AG09309 (cell line): Measurements from ENCODE around the gene MRPL57.
"Not testable (repeated sequence)": the region's sequence is repeated elsewhere in the genome, so short reads cannot be mapped to it uniquely, and the experiment has no call there.

Source experiments
- DNase-seq: peaks from one replicate; pipeline ENCODE4 v3.0.0-alpha.2; 2010; ENCODE audit warnings: low read depth
- H3K4me3 ChIP-seq: 2 replicates; pipeline ENCODE4 v1.5.1; 2011; ENCODE audit warnings: mild to moderate bottlenecking, low read depth, low read length, moderate library complexity; ENCODE audit not compliant: control insufficient read depth
- CTCF ChIP-seq: IDR thresholded peaks from 2 replicates; pipeline ENCODE4 v1.5.1; 2011; ENCODE audit warnings: mild to moderate bottlenecking, low read depth, low read length, inconsistent platforms; ENCODE audit not compliant: insufficient read depth, control insufficient read depth; ENCODE audit errors: missing control alignments

Gene MRPL57

GRCh38 chr13:21152251-21152899 is 24.1 kb upstream of the MRPL57 start:
- H3K4me3 ChIP-seq = no peak overlapping the region
- no peak for DNase-seq
- TF ChIP-seq CTCF = no peak

GRCh38 chr13:21164631-21165030 is 11.8 kb upstream of the MRPL57 start:
- TF ChIP-seq CTCF = no peak
- no peak for DNase-seq
- no peak overlapping the region for H3K4me3 ChIP-seq

DNA sequence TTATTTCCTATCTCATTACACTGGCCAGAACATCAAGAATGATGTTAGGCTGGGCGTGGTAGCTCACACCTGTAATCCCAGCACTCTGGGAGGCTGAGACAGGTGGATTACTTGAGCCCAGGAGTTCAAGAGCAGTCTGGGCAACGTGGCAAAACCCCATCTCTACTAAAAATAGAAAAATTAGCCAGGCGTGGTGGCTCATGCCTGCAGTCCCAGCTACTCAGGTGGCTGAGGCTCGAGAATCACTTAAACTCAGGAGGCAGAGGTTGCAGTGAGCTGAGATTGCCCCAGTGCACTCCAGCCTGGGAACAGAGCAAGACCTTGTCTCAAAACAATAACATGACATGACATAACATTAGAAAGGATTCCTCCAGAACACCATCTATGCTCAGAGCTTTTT is 10.9 kb upstream of the MRPL57 start:
- not testable (repeated sequence) for H3K4me3 ChIP-seq, DNase-seq

- no peak for TF ChIP-seq CTCF
Observed at GRCh38 chr13:21171420-21171819, 5.0 kb upstream of the MRPL57 start.

GRCh38 chr13:21173767-21174166 is 2.7 kb upstream of the MRPL57 start:
- H3K4me3 ChIP-seq, DNase-seq: not testable (repeated sequence)

More at GRCh38 chr13:21171420-21171819, 5.0 kb upstream of the MRPL57 start:
- H3K4me3 ChIP-seq = no peak overlapping the region
- DNase-seq = no peak

DNA sequence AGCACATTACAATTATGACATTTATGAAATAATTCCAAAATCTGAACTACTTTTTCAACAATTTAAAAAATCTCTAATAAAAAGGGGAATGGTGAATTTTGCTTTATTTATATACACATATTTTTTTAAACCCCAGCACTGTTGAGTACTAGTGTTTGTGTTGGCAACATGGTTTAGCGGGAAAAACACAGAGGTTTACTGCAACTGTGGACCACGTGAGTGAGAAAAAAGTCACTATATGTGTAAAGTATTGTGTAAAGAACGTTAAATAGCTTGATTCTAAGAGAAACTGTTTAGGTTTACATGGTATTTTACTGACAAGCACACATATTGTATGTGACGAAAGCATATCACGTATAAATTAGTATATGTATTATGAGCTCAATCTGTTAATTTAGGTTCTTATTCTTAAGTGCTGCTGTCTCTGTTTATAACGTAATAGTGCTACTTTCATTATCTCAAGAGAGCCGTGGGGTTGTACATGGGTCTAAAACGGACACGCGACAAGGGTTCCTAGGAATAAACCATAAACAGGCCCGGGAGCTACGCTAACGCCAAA is 723 bp upstream of the MRPL57 start:
- TF ChIP-seq CTCF = no peak
- H3K4me3 ChIP-seq = peak overlapping the region; percentile 73
- DNase-seq = no peak

GRCh38 chr13:21176982-21177284 is 475 bp downstream of the MRPL57 start:
- DNase-seq = no peak
- peak overlapping the region; percentile 73 for H3K4me3 ChIP-seq
- TF ChIP-seq CTCF = no peak

DNA sequence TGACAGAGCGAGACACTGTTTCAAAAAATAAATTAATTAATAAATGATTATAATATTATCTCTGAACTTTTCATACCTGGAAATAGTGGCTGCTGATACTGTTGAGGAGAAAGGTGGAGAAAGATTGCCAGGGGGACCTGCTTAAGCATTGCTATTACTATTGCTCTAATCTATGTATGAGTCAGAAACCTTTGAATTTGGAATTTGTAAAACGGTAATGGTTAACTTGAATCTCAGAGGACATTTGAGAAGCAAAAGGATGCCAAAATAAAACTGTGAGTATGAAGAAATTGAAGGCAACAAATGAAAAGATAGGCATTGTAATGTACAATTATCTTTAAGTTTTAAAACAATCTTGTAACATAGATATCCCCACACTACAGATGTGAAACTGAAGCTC is 5.2 kb downstream of the MRPL57 start:
- DNase-seq = no peak

DNA sequence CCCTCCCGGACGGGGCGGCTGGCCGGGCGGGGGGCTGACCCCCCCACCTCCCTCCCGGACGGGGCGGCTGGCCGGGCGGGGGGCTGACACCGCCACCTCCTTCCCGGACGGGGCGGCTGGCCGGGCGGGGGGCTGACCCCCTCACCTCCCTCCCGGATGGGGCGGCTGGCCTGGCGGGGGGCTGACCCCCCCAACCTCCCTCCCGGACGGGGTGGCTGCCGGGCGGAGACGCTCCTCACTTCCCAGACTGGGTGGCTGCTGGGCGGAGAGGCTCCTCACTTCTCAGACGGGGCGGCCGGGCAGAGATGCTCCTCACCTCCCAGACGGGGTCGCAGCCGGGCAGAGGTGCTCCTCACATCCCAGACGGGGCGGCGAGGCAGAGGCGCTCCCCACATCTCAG is 10.0 kb downstream of the MRPL57 start:
- H3K4me3 ChIP-seq, DNase-seq: not testable (repeated sequence)

More for the DNA sequence above, 5.2 kb downstream of the MRPL57 start:
- no peak for TF ChIP-seq CTCF
- H3K4me3 ChIP-seq = no peak overlapping the region

- not testable (repeated sequence) for H3K4me3 ChIP-seq, DNase-seq
Observed at GRCh38 chr13:21194756-21195155, 18.3 kb downstream of the MRPL57 start.

DNA sequence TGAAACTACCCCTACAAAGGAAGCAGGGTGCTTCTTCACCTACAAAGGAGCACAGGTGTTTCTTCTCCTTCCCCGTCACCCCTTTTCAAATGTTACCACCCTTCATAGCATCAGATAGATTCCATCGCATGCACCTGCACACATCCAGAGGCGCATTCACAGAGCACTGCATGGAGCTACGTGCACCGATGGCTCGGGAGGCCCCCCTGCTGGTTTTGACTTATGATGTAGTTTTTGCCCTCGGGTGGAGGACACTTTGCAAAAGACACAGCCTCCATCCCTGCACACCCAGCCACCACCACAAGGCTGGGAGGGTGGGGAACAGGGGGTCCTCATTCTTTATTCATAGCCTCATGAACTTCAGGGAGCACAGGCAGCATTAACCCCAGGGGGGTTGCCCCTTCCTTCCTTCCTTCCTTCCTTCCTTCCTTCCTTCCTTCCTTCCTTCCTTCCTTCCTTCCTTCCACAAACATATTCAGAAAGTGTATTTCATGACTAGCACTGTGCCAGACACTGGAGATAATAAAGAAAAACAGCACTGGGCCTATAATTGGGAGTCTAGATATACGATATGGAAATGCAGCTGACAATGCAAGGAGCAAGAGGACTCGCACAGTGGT is 21.3 kb downstream of the MRPL57 start:
- not testable (repeated sequence) for DNase-seq, H3K4me3 ChIP-seq
